Smooth muscle cell (in vitro differentiated cells): Measurements from ENCODE around the gene RAI2. TPM values are rescaled to one million over a fixed set of nuclear protein-coding genes. Genes with fewer than 3 reads are reported as not detected.

ENCODE experiments used
- DNase-seq: peaks from one replicate; lab custom pipeline; 2025; ENCODE audit not compliant: unreplicated experiment; lab: John Stamatoyannopoulos, UW
- H2AFZ ChIP-seq: fragments of 200-600 bp; sonication (generic); 2 replicates; pipeline ENCODE4 v1.6.0; 2016; ENCODE audit warnings: antibody characterized with exemption, low read depth, mild to moderate bottlenecking
- H3F3A ChIP-seq: fragments of 200-600 bp; sonication (generic); 2 replicates; pipeline ENCODE4 v1.6.0; 2017; ENCODE audit warnings: antibody characterized with exemption, low read depth
- H3K27ac ChIP-seq: fragments of 200-600 bp; sonication (generic); 2 replicates; pipeline ENCODE4 v1.5.1; 2016; ENCODE audit warnings: low read depth, mild to moderate bottlenecking
- H3K27me3 ChIP-seq: fragments of 200-600 bp; sonication (generic); 2 replicates; pipeline ENCODE4 v1.6.1; 2016; ENCODE audit warnings: low read depth, mild to moderate bottlenecking
- H3K36me3 ChIP-seq: fragments of 200-600 bp; sonication (generic); 2 replicates; pipeline ENCODE4 v1.5.1; 2016; ENCODE audit warnings: low read depth
- H3K4me1 ChIP-seq: fragments of 200-600 bp; sonication (generic); 2 replicates; pipeline ENCODE4 v1.5.1; 2016; ENCODE audit warnings: low read depth
- H3K4me2 ChIP-seq: fragments of 200-600 bp; sonication (generic); 2 replicates; pipeline ENCODE4 v1.6.0; 2016; ENCODE audit warnings: mild to moderate bottlenecking
- H3K4me3 ChIP-seq: fragments of 200-600 bp; sonication (generic); 2 replicates; pipeline ENCODE4 v1.5.1; 2016; ENCODE audit warnings: mild to moderate bottlenecking
- H3K79me2 ChIP-seq: fragments of 200-600 bp; sonication (generic); 2 replicates; pipeline ENCODE4 v1.6.0; 2016; ENCODE audit warnings: low read depth, mild to moderate bottlenecking
- H3K9ac ChIP-seq: fragments of 200-600 bp; sonication (generic); 2 replicates; pipeline ENCODE4 v1.6.0; 2016; ENCODE audit warnings: low read depth
- H3K9me3 ChIP-seq: fragments of 200-600 bp; sonication (generic); replicated peaks from 2 replicates; pipeline ENCODE4 v1.5.1; 2016; ENCODE audit warnings: low read depth
- H4K20me1 ChIP-seq: fragments of 200-600 bp; sonication (generic); 2 replicates; pipeline ENCODE4 v1.6.0; 2016; ENCODE audit warnings: low read depth
- CTCF ChIP-seq: fragments of 200-600 bp; sonication (generic); IDR thresholded peaks from 2 replicates; pipeline ENCODE4 v1.5.1; 2017; ENCODE audit warnings: borderline replicate concordance, mild to moderate bottlenecking, antibody characterized with exemption; ENCODE audit not compliant: insufficient read depth, poor library complexity, severe bottlenecking
- WGBS: methylation state at CpG from one replicate; pipeline ENCODE4 v1.1.7; 2016; ENCODE audit warnings: low lambda C conversion rate; 5-methylcytosine and 5-hydroxymethylcytosine counted together
- polyA plus RNA-seq: library from polyadenylated mRNA; unstranded; fragments of >200 nt; fragmentation: Nextera tagmentation; extraction: Ambion mirVana; gene quantifications from 2 replicates; pipeline ENCODE4 v1.2.1, GENCODE V29; 2016
- total RNA-seq: library from RNA; depleted of rRNA; stranded (reverse); fragments of >200 nt; gene quantifications from 2 replicates; pipeline ENCODE4 v1.2.3, GENCODE V29; 2014

The RAI2 gene
- total and polyA plus RNA-seq, 2 experiments from 2014 or later, result 0.72 TPM; not detected in 1

- Histone ChIP-seq H2AFZ (no peak overlapping the region), H3K9me3 (no peaks in the 10 kb centered on the region), H3K27ac (no peak overlapping the region), H3K79me2 (no peaks in the 10 kb centered on the region), H3K4me3 (no peak overlapping the region), H4K20me1 (no peaks in the 10 kb centered on the region), H3K36me3 (no peaks in the 10 kb centered on the region), H3K27me3 (no peaks in the 10 kb centered on the region), H3K9ac (no peak overlapping the region), H3F3A (no peaks in the 10 kb centered on the region), H3K4me1 (no peaks in the 10 kb centered on the region), H3K4me2 (no peak overlapping the region)
- WGBS, result 52% methylated on average over 2 of the region's 2 CpGs
- no peak for DNase-seq
- TF ChIP-seq CTCF, result no peak
Measured at GRCh38 chrX:17822351-17822750, 38.7 kb downstream of the RAI2 start.

GRCh38 chrX:17820100-17820499 lies 41.0 kb downstream of the RAI2 start:
- H3F3A ChIP-seq, result no peaks in the 10 kb centered on the region
- no peak overlapping the region for H3K27ac ChIP-seq
- H3K4me3 ChIP-seq, result no peak overlapping the region
- H3K9ac ChIP-seq, result no peak overlapping the region
- TF ChIP-seq CTCF, result no peak
- H3K9me3 ChIP-seq, result no peaks in the 10 kb centered on the region
- 87% methylated on average over 3 of the region's 3 CpGs for WGBS
- H3K36me3 ChIP-seq, result no peaks in the 10 kb centered on the region
- DNase-seq, result no peak
- no peaks in the 10 kb centered on the region for H3K27me3 ChIP-seq
- no peaks in the 10 kb centered on the region for H3K4me1 ChIP-seq
- H3K79me2 ChIP-seq, result no peaks in the 10 kb centered on the region
- no peaks in the 10 kb centered on the region for H4K20me1 ChIP-seq
- H3K4me2 ChIP-seq, result no peak overlapping the region
- H2AFZ ChIP-seq, result no peak overlapping the region

- no peak overlapping the region for H2AFZ ChIP-seq
- H3K27me3 ChIP-seq, result no peaks in the 10 kb centered on the region
- H4K20me1 ChIP-seq, result no peaks in the 10 kb centered on the region
- WGBS, result 80% methylated on average over 11 of the region's 11 CpGs
- no peaks in the 10 kb centered on the region for H3K79me2 ChIP-seq
- no peak for DNase-seq
- H3K4me1 ChIP-seq, result no peaks in the 10 kb centered on the region
- no peak overlapping the region for H3K9ac ChIP-seq
- H3K4me3 ChIP-seq, result no peak overlapping the region
- H3K9me3 ChIP-seq, result no peaks in the 10 kb centered on the region
- no peaks in the 10 kb centered on the region for H3K36me3 ChIP-seq
- H3F3A ChIP-seq, result no peaks in the 10 kb centered on the region
- no peak overlapping the region for H3K27ac ChIP-seq
- TF ChIP-seq CTCF, result no peak
- H3K4me2 ChIP-seq, result no peak overlapping the region
Measured at GRCh38 chrX:17818726-17819125, 42.4 kb downstream of the RAI2 start.

GRCh38 chrX:17817251-17817650 lies 43.8 kb downstream of the RAI2 start:
- H3K36me3 ChIP-seq, result no peaks in the 10 kb centered on the region
- no peaks in the 10 kb centered on the region for H3K27me3 ChIP-seq
- 57% methylated on average over 1 of the region's 1 CpG for whole genome bisulfite sequencing
- H3K4me2 ChIP-seq, result no peak overlapping the region
- H3K4me1 ChIP-seq, result no peaks in the 10 kb centered on the region
- no peak overlapping the region for H3K27ac ChIP-seq
- no peak for DNase-seq
- no peaks in the 10 kb centered on the region for H3K9me3 ChIP-seq
- no peak overlapping the region for H2AFZ ChIP-seq
- no peaks in the 10 kb centered on the region for H4K20me1 ChIP-seq
- H3F3A ChIP-seq, result no peaks in the 10 kb centered on the region
- H3K4me3 ChIP-seq, result no peak overlapping the region
- H3K9ac ChIP-seq, result no peak overlapping the region
- TF ChIP-seq CTCF, result no peak
- no peaks in the 10 kb centered on the region for H3K79me2 ChIP-seq
